Keratinocyte (primary cell): Measurements from ENCODE around the gene COX6B2.

ENCODE experiments used
- CTCF ChIP-seq, 3 experiments: IDR thresholded peaks in 1 of 3; conservative IDR thresholded peaks in 1 of 3; optimal IDR thresholded peaks in 1 of 3; 2 replicates in 2 of 3; 3 replicates in 1 of 3; pipeline versions ENCODE3 to v1.5.1; 2011; ENCODE audit warnings: low read length in 3 of 3, mild to moderate bottlenecking in 3 of 3, moderate library complexity in 2 of 3, control low read depth in 1 of 3, inconsistent platforms in 1 of 3; ENCODE audit not compliant: insufficient read depth in 2 of 3; ENCODE audit errors: extremely low read depth in 1 of 3
- EZH2 ChIP-seq: IDR thresholded peaks from one replicate; pipeline ENCODE4 v1.6.1; 2012; ENCODE audit warnings: inconsistent platforms, mild to moderate bottlenecking, low read length, moderate library complexity

GRCh38 chr19:55355213-55355821 lies 798 bp upstream of the COX6B2 start:
- TF ChIP-seq CTCF (optimal IDR thresholded peaks at IDR 0.05 in 1 of 3, IDR thresholded peaks at IDR 0.05 in 1 of 3, conservative IDR thresholded peaks at IDR 0.05 in 1 of 3; ENCODE audit: extremely low read depth in 1 of 3, insufficient read depth in 2 of 3, low read length in 3 of 3) (no peak), EZH2 (no peak)
